ENCODE data around the gene PTPRK.
"Not testable (repeated sequence)": the region's sequence is repeated elsewhere in the genome, so short reads cannot be mapped to it uniquely, and the experiment has no call there.

Gene PTPRK

DNA sequence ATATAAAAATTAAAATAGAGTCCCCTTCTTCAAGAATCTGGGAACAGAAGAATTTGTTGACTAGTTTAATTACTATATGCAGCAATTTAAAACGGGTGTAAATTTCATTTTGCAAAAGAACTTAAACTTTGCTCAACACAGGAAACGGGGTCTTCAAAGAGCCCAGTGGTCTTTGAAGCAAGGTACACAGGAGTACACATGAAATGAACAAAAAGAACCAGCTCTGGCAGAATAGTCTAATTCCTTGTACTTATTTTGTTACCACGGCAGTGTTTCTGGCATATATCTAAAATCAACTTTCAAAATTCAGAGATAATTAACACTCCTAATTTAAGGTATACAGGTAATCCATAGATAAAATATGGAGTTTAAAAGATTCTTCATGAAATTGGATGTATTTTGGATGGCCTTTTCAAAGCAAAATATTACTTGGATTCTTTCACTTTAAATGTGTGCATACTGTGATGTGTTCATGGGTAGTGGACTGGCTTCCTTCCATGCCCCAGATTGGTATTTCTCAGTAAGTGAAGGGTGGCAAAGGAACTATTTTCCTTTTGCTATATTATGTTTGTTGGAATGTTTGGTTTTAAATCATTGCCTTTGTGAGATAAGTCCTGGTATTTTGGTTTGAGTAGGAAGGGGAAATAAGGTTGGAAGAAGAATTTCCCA is 522.8 kb downstream of the PTPRK start:
- TF ChIP-seq, protein P1, sequence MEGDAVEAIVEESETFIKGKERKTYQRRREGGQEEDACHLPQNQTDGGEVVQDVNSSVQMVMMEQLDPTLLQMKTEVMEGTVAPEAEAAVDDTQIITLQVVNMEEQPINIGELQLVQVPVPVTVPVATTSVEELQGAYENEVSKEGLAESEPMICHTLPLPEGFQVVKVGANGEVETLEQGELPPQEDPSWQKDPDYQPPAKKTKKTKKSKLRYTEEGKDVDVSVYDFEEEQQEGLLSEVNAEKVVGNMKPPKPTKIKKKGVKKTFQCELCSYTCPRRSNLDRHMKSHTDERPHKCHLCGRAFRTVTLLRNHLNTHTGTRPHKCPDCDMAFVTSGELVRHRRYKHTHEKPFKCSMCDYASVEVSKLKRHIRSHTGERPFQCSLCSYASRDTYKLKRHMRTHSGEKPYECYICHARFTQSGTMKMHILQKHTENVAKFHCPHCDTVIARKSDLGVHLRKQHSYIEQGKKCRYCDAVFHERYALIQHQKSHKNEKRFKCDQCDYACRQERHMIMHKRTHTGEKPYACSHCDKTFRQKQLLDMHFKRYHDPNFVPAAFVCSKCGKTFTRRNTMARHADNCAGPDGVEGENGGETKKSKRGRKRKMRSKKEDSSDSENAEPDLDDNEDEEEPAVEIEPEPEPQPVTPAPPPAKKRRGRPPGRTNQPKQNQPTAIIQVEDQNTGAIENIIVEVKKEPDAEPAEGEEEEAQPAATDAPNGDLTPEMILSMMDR (IDR thresholded peaks at IDR 0.05) = no peak
- Histone ChIP-seq H3K27ac (no peak overlapping the region), H3K4me3 (no peak overlapping the region)
- DNase-seq (ENCODE audit: low spot score) = no peak

DNA sequence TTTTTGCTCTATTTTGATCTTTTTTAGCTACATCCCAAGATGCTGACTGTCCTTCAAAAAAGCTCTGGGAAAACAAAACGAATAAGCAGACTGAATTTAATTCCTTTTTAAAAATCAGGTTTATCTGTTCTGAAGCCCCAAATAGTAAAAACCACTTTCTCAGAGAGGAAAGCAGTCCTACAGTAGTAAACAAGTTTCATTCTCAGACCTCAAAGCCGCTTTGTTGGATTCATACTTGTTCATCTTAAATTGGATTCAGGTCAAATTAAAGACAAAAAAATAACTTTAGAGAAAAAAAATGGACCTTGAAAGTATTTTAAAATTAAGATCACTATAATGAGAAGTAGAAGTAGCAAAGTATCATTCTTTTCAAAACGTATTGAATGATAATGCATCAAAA is 523.5 kb downstream of the PTPRK start:
- Histone ChIP-seq H3K4me3 (no peak overlapping the region), H3K27ac (no peak overlapping the region)
- TF ChIP-seq, protein P1 (IDR thresholded peaks at IDR 0.05) = no peak
- DNase-seq (ENCODE audit: low spot score) = no peak

DNA sequence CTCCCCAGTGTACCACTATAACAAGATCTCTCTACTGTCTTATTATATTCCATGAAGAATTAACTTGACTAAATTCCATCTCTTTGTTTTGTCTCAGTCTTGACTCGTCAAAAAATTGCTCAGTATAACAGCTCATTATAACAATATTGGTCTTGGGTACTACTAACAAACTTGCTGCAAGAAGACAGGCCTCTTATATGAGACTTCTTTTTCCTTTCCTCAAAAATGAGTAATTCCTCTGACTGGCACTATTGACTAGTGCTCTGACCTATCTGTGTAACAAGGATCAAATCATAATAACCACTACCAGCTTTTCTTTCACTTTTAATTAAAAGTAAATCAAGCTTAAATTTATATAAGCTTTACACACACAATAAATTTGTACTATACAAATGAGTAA is 528.3 kb downstream of the PTPRK start:
- no peak overlapping the region for H3K4me3 ChIP-seq

DNA sequence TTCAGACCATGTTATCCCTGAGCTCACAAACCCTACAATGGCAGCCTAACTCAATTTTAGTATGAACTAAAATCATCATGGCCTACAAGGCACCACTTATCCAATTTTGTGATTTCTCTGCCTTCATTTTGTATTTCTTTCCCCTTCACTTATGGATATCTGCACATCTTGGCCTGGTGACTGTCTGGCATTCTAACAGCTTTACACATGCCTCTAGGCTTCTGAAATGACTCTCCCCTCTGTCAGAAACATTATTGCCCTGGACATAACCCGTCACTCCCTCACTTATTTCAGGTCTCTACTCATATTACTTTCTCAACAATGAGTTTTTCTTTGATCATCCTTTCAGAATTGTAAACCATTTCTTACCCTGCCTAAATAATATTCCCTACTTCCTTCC is 530.3 kb downstream of the PTPRK start:
- no peak for DNase-seq (ENCODE audit: low spot score)
- TF ChIP-seq, protein P1 (IDR thresholded peaks at IDR 0.05) = no peak
- H3K4me3 ChIP-seq = no peak overlapping the region
- no peak overlapping the region for H3K27ac ChIP-seq

More for the DNA sequence above, 528.3 kb downstream of the PTPRK start:
- no peak for DNase-seq (ENCODE audit: low spot score)
- TF ChIP-seq, protein P1 (IDR thresholded peaks at IDR 0.05) = no peak
- no peak overlapping the region for H3K27ac ChIP-seq

DNA sequence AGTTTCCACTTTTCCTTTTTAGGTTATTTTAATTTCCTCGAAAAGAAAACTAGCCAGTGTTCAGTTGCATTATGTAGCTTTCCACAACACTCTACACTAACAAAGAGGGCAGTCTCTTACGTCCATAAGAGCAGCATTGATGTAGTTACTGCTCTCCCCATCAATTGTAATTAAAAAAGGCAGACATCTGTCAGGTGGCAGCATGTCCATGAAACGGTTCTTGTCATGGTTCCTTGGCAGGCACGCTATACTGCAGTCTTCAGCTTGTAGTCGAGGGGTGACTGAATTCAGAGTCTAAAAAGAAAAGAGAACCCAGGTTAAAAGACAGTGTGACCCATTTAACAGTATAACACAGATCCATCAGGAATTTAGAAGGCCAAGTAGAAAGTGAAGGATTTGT is 539.4 kb downstream of the PTPRK start:
- TF ChIP-seq, protein P1 (IDR thresholded peaks at IDR 0.05) = no peak
- H3K4me3 ChIP-seq = no peak overlapping the region
- no peak for DNase-seq (ENCODE audit: low spot score)
- no peak overlapping the region for H3K27ac ChIP-seq

DNA sequence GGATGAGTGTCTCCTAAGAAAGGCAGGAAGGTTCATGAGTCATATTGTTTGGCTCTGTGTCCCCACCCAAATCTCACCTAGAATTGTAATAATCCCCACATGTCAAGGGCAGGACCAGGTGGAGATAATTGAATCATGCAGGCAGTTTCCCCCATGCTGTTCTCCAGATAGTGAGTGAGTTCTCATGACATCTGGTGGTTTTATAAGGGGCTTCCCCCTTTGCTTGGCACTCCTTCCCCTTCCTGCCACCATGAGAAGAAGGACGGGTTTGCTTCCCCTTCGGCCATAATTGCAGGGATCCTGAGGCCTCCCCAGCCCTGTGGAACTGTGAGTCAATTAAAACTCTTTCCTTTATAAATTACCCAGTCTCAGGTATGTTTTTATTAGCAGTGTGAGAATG is 542.2 kb downstream of the PTPRK start:
- H3K27ac ChIP-seq; H3K4me3 ChIP-seq; DNase-seq (ENCODE audit: low spot score): not testable (repeated sequence)

DNA sequence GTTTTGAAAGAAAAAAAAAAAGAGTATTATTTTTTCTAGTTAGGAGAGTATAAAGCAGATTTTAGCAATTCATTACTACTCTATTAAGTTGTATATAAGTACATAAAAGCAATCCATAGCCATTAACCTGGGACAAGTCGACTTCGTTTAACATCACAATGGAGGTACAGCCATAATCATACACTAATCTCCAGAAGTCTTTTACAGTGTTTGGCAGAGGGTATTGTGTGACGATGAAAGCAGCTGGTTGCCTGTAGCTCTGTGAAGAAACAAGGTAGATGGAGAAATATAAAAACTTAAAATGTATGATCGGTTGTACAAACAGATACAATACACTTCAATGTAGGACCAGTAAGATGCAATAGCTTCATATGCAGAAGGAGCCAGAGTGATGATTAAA is 543.6 kb downstream of the PTPRK start:
- Histone ChIP-seq H3K4me3 (no peak overlapping the region), H3K27ac (no peak overlapping the region)
- DNase-seq (ENCODE audit: low spot score) = no peak
- TF ChIP-seq, protein P1 (IDR thresholded peaks at IDR 0.05) = no peak

All from coronary artery (tissue), 2 donors.